Stimulated activated naive CD8-positive, alpha-beta T cell treated with anti-CD3 and anti-CD28 coated beads, Interleukin-15, amount 100 ng/mL, for 72 hours (primary cell): ENCODE results near the gene BCAR1.
A peak's percentile ranks its signal among the peaks of the same experiment; 100 is the strongest.
"Not testable (repeated sequence)": the region's sequence is repeated elsewhere in the genome, so short reads cannot be mapped to it uniquely, and the experiment has no call there.

Experiments used
- ATAC-seq: fragments of 150-1000 bp; cut with Tn5 transposase; 2 replicates; pipeline ENCODE4 v1.10.0; 2021; ENCODE audit warnings: mild to moderate bottlenecking, moderate library complexity
- DNase-seq, 2 donors: peaks; one replicate each; pipeline ENCODE4 v3.0.0; 2021 to 2022
- H3K27ac Mint-ChIP-seq, 2 donors: one replicate each; pipeline ENCODE4 v1.8.0; 2022; ENCODE audit warnings: mild to moderate bottlenecking in 2 of 2, mixed read lengths in 2 of 2, moderate library complexity in 2 of 2
- H3K27me3 Mint-ChIP-seq: one replicate; pipeline ENCODE4 v1.8.0; 2022; ENCODE audit warnings: mixed read lengths
- H3K4me1 Mint-ChIP-seq: one replicate; pipeline ENCODE4 v1.8.0; 2022; ENCODE audit warnings: mild to moderate bottlenecking, mixed read lengths
- H3K4me3 Mint-ChIP-seq, 2 donors: one replicate each; pipeline ENCODE4 v1.8.0; 2022; ENCODE audit warnings: mild to moderate bottlenecking in 2 of 2, mixed read lengths in 2 of 2, moderate library complexity in 1 of 2
- H3K9me3 Mint-ChIP-seq, 2 donors: one replicate each; pipeline ENCODE4 v1.8.0; 2022; ENCODE audit warnings: mixed read lengths in 2 of 2

BCAR1 gene

GRCh38 chr16:75227361-75228142, 23.9 kb downstream of the BCAR1 start:
- no peaks in the 10 kb centered on the region for H3K9me3 Mint-ChIP-seq
- no peaks in the 10 kb centered on the region for H3K4me1 Mint-ChIP-seq
- ATAC-seq (no peak), DNase-seq (no peak)
- H3K27me3 Mint-ChIP-seq, result peaks cover 12% of the 10 kb centered on the region
- H3K4me3 Mint-ChIP-seq, result no peak overlapping the region
- peak overlapping the region in 1 of 2 donors; percentile 49 for H3K27ac Mint-ChIP-seq

GRCh38 chr16:75226550-75227360, 24.7 kb downstream of the BCAR1 start:
- ATAC-seq (no peak), DNase-seq (no peak)
- Mint-ChIP-seq H3K27me3 (peaks cover 12% of the 10 kb centered on the region), H3K4me3 (no peak overlapping the region), H3K27ac (no peak overlapping the region), H3K9me3 (no peaks in the 10 kb centered on the region), H3K4me1 (no peaks in the 10 kb centered on the region)

- H3K27ac Mint-ChIP-seq, result no peak overlapping the region
- H3K4me1 Mint-ChIP-seq, result peaks cover 1% of the 10 kb centered on the region
- DNase-seq, result no peak
- no peaks in the 10 kb centered on the region for H3K9me3 Mint-ChIP-seq
- ATAC-seq, result no peak
- peaks cover 12% of the 10 kb centered on the region for H3K27me3 Mint-ChIP-seq
- H3K4me3 Mint-ChIP-seq, result no peak overlapping the region
Observed at GRCh38 chr16:75225678-75226515, 25.5 kb downstream of the BCAR1 start.

GRCh38 chr16:75225092-75225491, 26.3 kb downstream of the BCAR1 start:
- no peak for ATAC-seq

GRCh38 chr16:75224306-75225082, 26.9 kb downstream of the BCAR1 start:
- Mint-ChIP-seq H3K9me3 (no peaks in the 10 kb centered on the region), H3K4me3 (no peak overlapping the region), H3K27ac (no peak overlapping the region), H3K4me1 (peaks cover 15% of the 10 kb centered on the region), H3K27me3 (peaks cover 12% of the 10 kb centered on the region)
- no peak for ATAC-seq
- no peak for DNase-seq

More at GRCh38 chr16:75225092-75225491, 26.3 kb downstream of the BCAR1 start:
- DNase-seq, result no peak
- no peaks in the 10 kb centered on the region for H3K9me3 Mint-ChIP-seq
- H3K27me3 Mint-ChIP-seq, result peaks cover 12% of the 10 kb centered on the region
- peaks cover 9% of the 10 kb centered on the region for H3K4me1 Mint-ChIP-seq
- H3K4me3 Mint-ChIP-seq, result no peak overlapping the region
- no peak overlapping the region for H3K27ac Mint-ChIP-seq

- Mint-ChIP-seq H3K27me3 (peaks cover 11% of the 10 kb centered on the region), H3K4me1 (peaks cover 21% of the 10 kb centered on the region)
- DNase-seq, H3K9me3 Mint-ChIP-seq, H3K27ac Mint-ChIP-seq, H3K4me3 Mint-ChIP-seq: not testable (repeated sequence)
- ATAC-seq, result peak; percentile 14
Observed at GRCh38 chr16:75223129-75223528, 28.3 kb downstream of the BCAR1 start.

DNA sequence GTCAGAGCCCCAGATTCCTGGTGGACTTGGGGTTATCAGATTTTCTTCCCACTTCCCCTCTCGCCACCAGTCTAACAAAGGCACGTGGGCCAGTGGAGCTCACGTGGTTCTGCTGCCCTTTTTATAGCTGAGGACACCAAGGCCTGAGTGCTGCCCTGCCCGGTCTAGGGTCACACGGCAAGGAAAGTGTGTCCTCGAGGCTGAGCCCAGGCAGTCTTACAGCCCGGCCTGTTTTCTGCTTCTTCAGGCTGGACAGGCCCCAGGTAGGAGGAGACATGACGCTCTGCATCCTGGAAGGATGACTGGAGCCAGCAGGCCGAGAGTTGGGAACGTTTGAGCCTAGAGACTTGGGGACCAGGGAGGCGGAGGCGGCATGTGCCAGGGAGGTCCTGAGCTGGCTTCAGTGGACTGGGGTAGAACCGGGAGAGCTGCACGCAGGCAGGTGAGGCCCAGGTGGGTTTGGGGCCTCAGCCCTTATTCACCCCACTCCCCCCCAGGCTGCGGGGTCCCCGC, 29.1 kb downstream of the BCAR1 start:
- ATAC-seq (no peak), DNase-seq (no peak)
- Mint-ChIP-seq H3K27me3 (peaks cover 3% of the 10 kb centered on the region), H3K4me3 (no peak overlapping the region), H3K4me1 (peaks cover 21% of the 10 kb centered on the region), H3K27ac (no peak overlapping the region), H3K9me3 (no peaks in the 10 kb centered on the region)

DNA sequence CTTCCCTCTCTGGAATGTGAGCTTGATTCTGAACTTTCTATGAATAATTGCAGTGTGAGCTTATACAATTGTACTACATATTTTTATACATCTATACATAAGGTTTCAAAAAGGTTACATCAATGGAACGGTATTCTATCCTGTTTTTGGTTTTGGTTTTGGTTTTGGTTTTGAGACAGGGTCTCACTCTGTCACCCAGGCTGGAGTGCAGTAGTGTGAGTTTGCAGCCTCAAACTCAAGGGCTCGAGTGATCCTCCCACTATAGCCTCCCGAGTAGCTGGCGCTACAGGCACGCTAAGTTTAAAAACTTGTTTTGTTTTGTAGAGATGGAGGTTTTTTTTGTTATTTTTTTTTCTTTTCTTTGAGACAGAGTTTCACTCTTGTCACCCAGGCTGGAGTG, 31.6 kb downstream of the BCAR1 start:
- no peaks in the 10 kb centered on the region for H3K27me3 Mint-ChIP-seq
- peaks cover 21% of the 10 kb centered on the region for H3K4me1 Mint-ChIP-seq
- peak overlapping the region; percentile 85 to 95 for H3K27ac Mint-ChIP-seq
- ATAC-seq, result peak; percentile 70
- peak in 1 of 2 donors; percentile 32 for DNase-seq
- peak overlapping the region; percentile 69 to 83 for H3K4me3 Mint-ChIP-seq
- no peaks in the 10 kb centered on the region for H3K9me3 Mint-ChIP-seq

GRCh38 chr16:75219088-75219487, 32.3 kb downstream of the BCAR1 start:
- Mint-ChIP-seq H3K4me1 (peaks cover 21% of the 10 kb centered on the region), H3K9me3 (no peaks in the 10 kb centered on the region), H3K4me3 (peak overlapping the region in 1 of 2 donors; percentile 44), H3K27ac (peak overlapping the region; percentile 63 to 95), H3K27me3 (no peaks in the 10 kb centered on the region)
- ATAC-seq (no peak), DNase-seq (no peak)

DNA sequence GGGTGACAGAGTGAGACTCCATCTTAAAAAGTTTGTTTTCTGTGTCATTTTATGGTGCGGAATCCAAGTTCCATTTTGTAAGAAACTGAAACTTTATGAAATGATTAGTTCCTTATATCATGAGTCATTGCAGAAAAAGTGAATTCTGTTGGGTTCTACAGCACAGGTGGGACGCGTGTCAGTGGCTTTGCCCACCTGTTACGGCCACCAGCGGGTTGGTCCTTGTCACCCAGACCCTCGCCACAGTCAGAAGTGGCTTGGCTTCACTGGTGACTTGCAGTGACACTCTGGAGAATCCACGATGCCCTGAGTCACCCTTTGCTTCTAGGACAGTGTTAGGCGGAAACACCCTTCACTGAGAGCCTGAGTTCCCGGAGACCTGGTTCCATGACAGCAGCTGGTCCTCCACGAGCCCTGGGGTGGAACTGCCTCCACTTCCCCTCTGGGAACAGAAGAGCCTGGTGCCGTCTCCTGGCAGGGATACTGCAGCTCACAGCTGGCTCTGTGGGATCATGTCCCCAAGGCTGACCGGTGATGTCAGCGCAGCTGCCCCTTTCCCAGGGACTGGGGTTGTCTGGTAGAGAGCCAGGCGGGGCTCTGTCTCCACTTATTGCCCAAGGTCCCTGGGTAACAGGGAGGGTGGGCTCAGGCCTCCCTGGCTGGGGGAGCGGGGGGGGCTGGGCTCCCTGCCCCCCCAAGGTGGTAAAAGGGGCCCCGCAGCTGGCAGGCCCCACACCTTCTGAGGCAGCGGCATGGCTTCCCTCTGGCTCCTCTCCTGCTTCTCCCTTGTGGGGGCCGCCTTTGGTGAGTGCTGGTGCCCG, 33.0 kb downstream of the BCAR1 start, which contains the start of gene CTRB1:
Gene CTRB1, plus strand, starts transcription at position 733 of the 821 bp plus-strand sequence. Its CDS starts 20 bp downstream, at position 753.
- H3K4me1 Mint-ChIP-seq, result peaks cover 21% of the 10 kb centered on the region
- H3K27me3 Mint-ChIP-seq, result no peaks in the 10 kb centered on the region
- peak within 1 kb of the TSS; percentile 85 to 95 for H3K27ac Mint-ChIP-seq
- peak; percentile 42 for ATAC-seq
- H3K4me3 Mint-ChIP-seq, result peak within 1 kb of the TSS; percentile 69 to 83
- DNase-seq, result peak in 1 of 2 donors; percentile 24
- H3K9me3 Mint-ChIP-seq, result no peaks in the 10 kb centered on the region

- Mint-ChIP-seq H3K4me3 (no peak overlapping the region), H3K9me3 (no peaks in the 10 kb centered on the region), H3K27ac (peak overlapping the region in 1 of 2 donors; percentile 46), H3K4me1 (peaks cover 21% of the 10 kb centered on the region), H3K27me3 (no peaks in the 10 kb centered on the region)
- DNase-seq (no peak), ATAC-seq (no peak)
Observed at GRCh38 chr16:75217389-75217851, 34.0 kb downstream of the BCAR1 start.

- peak overlapping the region in 1 of 2 donors; percentile 59 for H3K27ac Mint-ChIP-seq
- H3K4me1 Mint-ChIP-seq, result peaks cover 21% of the 10 kb centered on the region
- no peaks in the 10 kb centered on the region for H3K27me3 Mint-ChIP-seq
- H3K4me3 Mint-ChIP-seq, result no peak overlapping the region
- ATAC-seq, result no peak
- no peaks in the 10 kb centered on the region for H3K9me3 Mint-ChIP-seq
- DNase-seq, result no peak
Observed at GRCh38 chr16:75216576-75216975, 34.8 kb downstream of the BCAR1 start.

DNA sequence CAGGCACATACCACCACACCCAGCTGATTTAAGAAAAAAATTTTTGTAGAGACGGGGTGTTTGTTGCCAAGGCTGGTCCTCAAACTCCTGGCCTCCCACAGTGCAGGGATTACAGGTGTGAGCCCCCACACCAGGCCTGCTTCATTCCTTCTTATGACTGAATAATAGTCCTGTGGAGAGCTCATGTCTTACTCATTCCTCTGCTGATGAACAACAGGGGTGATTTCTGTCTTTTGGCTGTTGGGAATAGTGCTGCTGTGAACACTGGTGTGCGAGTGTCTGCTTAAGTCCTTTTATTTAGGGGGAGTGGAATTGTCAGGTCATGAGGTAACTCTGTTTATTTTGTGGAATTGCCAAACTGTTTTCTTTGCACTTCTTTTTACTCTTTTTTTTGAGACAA, 35.3 kb downstream of the BCAR1 start:
- no peak for DNase-seq
- Mint-ChIP-seq H3K27ac (peak overlapping the region in 1 of 2 donors; percentile 59), H3K9me3 (no peaks in the 10 kb centered on the region), H3K27me3 (no peaks in the 10 kb centered on the region), H3K4me3 (no peak overlapping the region), H3K4me1 (peaks cover 21% of the 10 kb centered on the region)
- ATAC-seq, result no peak

DNA sequence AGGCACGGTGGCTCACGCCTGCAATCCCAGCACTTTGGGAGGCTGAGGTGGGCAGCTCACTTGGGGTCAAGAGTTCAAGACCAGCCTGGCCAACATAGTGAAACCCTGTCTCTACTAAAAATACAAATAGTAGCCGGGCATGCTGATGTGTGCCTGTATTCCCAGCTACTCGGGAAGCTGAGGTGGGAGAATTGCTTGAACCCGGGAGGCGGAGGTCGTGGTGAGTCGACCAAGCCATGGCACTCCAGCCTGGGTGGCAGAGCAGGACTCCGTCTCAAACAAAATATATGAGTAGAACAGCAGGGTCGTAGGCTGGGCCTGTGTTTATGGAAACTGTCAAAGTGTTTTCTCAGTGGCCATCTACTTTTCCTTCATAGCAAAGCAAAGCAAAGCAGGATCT, 40.1 kb downstream of the BCAR1 start:
- H3K4me3 Mint-ChIP-seq, H3K9me3 Mint-ChIP-seq, H3K4me1 Mint-ChIP-seq, H3K27ac Mint-ChIP-seq, H3K27me3 Mint-ChIP-seq, ATAC-seq, DNase-seq: not testable (repeated sequence)
